GM10248 (cell line): Measurements from ENCODE around the gene ARR3.

Source experiments
- CTCF ChIA-PET: fragments of 300-600 bp; sonication (Branson Sonifier 250); formaldehyde crosslinking; extraction: SDS; loops from one replicate; lab custom pipeline; 2021; ENCODE audit warnings: antibody characterized with exemption; lab: Yijun Ruan, JAX
- POLR2A ChIA-PET: fragments of 350-650 bp; sonication (Branson Sonifier 250); formaldehyde crosslinking; extraction: SDS; loops from one replicate; lab custom pipeline; 2020; ENCODE audit warnings: antibody characterized with exemption; lab: Yijun Ruan, JAX
- DNase-seq: peaks from one replicate; pipeline ENCODE4 v3.0.0; 2012; ENCODE audit errors: extremely low spot score
- TF ChIP-seq, protein P1 (sequence below): IDR thresholded peaks from 2 replicates; pipeline ENCODE4 v1.5.1; 2012; ENCODE audit warnings: mild to moderate bottlenecking, low read depth; ENCODE audit errors: extremely low read depth, missing control alignments, control extremely low read depth

The ARR3 gene

DNA sequence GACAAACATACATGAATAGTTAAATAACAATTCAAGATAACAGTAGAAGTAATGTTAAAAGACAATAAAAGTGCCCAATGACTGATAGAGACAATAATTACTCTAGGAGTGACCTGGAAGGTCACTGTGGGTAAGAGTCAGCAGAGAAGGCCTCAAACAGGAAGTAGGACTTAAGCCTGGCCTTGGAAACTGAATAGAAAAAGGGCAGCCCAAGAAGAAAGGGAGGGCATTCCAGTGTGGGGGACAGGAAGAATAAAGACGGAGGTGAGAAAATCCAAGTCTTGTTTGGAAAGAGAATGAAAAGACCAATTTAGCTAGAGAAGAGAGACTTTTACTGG, 14.1 kb upstream of the ARR3 start:
- TF ChIP-seq, protein P1, sequence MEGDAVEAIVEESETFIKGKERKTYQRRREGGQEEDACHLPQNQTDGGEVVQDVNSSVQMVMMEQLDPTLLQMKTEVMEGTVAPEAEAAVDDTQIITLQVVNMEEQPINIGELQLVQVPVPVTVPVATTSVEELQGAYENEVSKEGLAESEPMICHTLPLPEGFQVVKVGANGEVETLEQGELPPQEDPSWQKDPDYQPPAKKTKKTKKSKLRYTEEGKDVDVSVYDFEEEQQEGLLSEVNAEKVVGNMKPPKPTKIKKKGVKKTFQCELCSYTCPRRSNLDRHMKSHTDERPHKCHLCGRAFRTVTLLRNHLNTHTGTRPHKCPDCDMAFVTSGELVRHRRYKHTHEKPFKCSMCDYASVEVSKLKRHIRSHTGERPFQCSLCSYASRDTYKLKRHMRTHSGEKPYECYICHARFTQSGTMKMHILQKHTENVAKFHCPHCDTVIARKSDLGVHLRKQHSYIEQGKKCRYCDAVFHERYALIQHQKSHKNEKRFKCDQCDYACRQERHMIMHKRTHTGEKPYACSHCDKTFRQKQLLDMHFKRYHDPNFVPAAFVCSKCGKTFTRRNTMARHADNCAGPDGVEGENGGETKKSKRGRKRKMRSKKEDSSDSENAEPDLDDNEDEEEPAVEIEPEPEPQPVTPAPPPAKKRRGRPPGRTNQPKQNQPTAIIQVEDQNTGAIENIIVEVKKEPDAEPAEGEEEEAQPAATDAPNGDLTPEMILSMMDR, result no peak
- CTCF ChIA-PET, result no interaction called here
- DNase-seq, result no peak
- POLR2A ChIA-PET, result no interaction called here

DNA sequence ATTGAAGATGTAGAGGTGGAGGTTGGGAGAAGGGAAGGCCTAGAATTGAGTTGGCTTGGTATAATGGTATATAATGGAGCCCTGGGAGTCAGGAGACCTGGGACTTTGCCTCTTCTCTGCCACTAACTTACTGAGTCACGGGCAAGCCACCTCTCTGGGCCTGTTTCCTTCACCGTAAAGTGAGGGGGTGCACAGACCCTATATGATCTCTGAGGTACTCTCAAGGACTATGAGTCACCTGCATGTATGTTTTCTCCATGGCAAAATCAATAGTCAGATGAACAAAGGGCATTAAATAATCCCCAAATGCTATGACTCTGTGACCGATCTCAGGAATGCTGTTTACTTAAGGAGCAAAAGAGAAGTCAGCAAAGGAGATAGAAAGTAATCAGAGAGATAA, 13.2 kb upstream of the ARR3 start:
- TF ChIP-seq, protein P1, result no peak
- POLR2A ChIA-PET, result no interaction called here
- DNase-seq, result no peak
- CTCF ChIA-PET, result no interaction called here

DNA sequence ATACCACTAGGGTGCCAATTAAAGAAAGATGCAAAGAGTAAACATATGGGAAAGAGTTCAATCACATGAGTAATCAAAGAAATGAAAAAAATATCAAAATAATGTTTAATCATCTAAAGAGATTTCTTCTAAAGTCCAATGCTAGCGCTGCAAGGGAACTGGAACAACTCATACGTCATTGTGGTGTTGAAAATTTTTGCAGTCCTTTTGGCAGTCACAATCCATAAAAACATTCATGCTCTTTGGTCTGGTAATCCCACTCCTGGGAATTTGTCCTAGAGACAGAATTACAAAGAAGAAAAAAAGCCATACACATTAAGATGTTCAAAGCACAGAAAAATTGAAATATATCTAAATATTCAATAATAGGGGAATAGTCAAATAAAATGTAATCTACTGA, 12.7 kb upstream of the ARR3 start:
- TF ChIP-seq, protein P1, result no peak
- no peak for DNase-seq
- ChIA-PET POLR2A (no interaction called here), CTCF (no interaction called here)

DNA sequence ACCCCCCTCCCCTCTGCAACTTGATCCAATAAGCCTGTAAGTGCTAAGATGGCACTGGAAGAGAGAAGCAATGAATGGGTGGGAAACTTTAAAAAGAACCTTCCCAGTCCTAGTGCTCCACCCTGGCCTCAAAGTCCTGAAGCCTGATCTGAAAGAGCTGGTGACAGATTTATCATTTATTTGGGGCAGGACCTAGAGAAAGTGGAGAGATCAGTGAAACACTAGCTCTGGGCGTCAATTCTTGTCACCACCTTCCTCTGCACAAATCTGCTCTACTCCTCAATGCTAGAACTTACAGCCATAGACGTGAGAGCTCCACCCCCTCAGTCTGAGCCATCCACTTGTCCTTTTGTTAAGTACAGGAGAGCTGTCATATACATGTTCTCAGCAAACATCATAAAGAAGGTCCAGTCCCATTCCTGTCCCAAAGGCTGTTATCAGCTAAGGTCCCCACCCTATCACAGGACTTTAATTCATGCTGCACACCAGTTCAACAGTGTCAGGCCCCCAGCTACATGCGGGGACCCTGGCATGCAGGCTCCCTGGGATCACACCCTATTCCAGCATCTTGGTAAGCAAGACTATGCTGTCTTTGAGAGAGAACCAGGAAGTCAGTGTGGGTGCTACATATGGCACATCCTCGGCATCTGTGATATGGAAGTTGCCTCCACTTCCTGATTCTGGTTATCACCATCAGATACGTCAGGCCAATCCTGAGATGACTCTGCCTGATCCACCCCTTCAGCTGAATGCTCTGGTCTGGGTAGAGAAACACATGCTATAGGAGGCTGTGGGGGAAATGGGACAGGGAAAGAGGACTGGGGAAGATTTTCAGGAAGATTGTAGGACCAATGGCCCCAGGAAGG, 10.5 kb upstream of the ARR3 start:
- ChIA-PET CTCF (interaction anchor here (1.4 kb wide), 1 partner anchor 13 kb away, joined by 3 read pairs; no protein-coding TSS in a partner anchor), POLR2A (no interaction called here)
- TF ChIP-seq, protein P1, result no peak
- DNase-seq, result no peak

DNA sequence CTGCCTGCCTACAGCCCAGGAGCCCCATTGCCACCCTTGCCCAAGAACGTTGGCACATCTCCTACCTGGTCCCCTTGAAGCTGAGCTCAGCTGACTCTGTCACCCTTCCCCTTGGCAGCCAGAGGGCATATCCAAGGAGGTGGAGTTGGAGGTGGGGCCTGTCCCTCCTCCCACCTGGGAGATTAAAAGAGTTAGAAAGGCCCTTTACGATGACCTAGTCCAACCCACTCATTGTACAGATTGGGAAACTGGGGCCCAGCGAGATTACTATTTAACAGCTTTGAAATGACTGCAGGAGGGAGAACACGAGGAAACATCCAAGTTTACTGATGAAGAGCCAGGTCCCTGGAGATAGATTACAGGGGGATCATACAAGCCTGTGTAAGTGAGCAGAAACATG, 8.0 kb upstream of the ARR3 start, which contains the start of gene P2RY4:
Gene P2RY4 (minus strand): TSS at position 101 of the 400 bp plus-strand sequence. CDS start 580 bp downstream, outside the sequence.
- TF ChIP-seq, protein P1, result no peak
- POLR2A ChIA-PET, result no interaction called here
- CTCF ChIA-PET, result no interaction called here
- no peak for DNase-seq

DNA sequence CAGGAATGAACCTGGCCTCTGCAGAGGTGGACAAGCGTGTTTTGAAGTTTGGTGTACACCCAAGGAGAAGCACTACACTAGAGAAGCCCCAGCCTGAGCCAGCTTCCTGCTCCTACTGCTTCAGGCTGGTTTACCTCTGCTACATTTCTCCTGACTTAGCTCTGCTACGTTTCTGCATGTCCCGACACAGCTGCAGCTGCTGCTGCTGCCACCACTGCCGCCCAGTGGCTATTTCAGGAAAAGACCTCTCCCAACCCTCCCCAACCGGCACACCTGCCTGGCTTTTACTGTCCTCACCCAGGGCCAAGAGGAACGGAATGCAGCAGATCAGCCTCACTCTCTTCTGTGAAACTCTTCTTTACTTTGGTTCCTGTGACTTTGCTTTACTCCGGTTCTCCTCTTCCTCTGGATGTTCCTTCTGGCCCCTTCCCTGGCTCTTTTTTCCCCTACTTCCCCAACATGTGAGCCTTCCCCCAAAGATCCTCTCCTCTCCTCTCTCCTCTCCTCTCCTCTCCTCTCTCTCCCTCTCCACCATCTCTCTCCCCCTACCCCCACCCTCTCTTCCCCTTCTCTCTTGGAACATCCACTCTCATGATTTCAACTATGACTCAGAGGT, 5.1 kb upstream of the ARR3 start:
- CTCF ChIA-PET, result interaction anchor here (0.7 to 1.9 kb wide), 6 partner anchors 9 to 171 kb away, joined by 3 to 8 read pairs (median 4); partner anchors contain the start of gene IGBP1
- TF ChIP-seq, protein P1, result peak; percentile 43
- DNase-seq, result peak; percentile 33
- POLR2A ChIA-PET, result no interaction called here
